ENCODE data around the gene CTLA4. TPM values are rescaled to one million over a fixed set of nuclear protein-coding genes. Genes with fewer than 3 reads are reported as not detected.

Gene CTLA4
- not detected for polyA plus RNA-seq (2013, experiment 1 of 2)
- polyA plus RNA-seq (2013, experiment 2 of 2) = not detected

DNA sequence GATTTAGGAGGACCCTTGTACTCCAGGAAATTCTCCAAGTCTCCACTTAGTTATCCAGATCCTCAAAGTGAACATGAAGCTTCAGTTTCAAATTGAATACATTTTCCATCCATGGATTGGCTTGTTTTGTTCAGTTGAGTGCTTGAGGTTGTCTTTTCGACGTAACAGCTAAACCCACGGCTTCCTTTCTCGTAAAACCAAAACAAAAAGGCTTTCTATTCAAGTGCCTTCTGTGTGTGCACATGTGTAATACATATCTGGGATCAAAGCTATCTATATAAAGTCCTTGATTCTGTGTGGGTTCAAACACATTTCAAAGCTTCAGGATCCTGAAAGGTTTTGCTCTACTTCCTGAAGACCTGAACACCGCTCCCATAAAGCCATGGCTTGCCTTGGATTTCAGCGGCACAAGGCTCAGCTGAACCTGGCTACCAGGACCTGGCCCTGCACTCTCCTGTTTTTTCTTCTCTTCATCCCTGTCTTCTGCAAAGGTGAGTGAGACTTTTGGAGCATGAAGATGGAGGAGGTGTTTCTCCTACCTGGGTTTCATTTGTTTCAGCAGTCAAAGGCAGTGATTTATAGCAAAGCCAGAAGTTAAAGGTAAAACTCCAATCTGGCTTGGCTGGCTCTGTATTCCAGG, at the start of gene CTLA4:
CTLA4 (plus strand) TSS at position 211 of the 640 bp plus-strand sequence; CDS start at position 383, 172 bp downstream.
- no peak within 1 kb of the TSS for H3K18ac ChIP-seq (ENCODE audit: low read length)
- H2BK15ac ChIP-seq (ENCODE audit: low read length) = no peak within 1 kb of the TSS
- no peak within 1 kb of the TSS for H3K4me2 ChIP-seq (ENCODE audit: insufficient read depth, low read length, poor library complexity, severe bottlenecking)
- H2BK5ac ChIP-seq (ENCODE audit: low read length) = no peak within 1 kb of the TSS
- H3K4ac ChIP-seq (ENCODE audit: low read length) = no peak within 1 kb of the TSS
- no peak within 1 kb of the TSS for H2BK12ac ChIP-seq (ENCODE audit: low read length)
- no peak for DNase-seq (ENCODE audit: low spot score)
- H2BK120ac ChIP-seq (ENCODE audit: low read depth, low read length) = no peak within 1 kb of the TSS
- no CpG with 5 or more reads among the region's 6 CpGs for WGBS, 2 donors (ENCODE audit: extremely low coverage in 2 of 2, insufficient read length in 2 of 2, insufficient replicate concordance in 1 of 2)
- H3K23ac ChIP-seq (ENCODE audit: low read depth, low read length, poor library complexity) = no peak within 1 kb of the TSS
- H3K9ac ChIP-seq (ENCODE audit: low read depth, low read length, poor library complexity) = no peak within 1 kb of the TSS
- no peak within 1 kb of the TSS for H2AK5ac ChIP-seq (ENCODE audit: low read depth, low read length)
- peaks cover 0 to 6% (median 0%) of the 10 kb centered on the region in 3 experiments for H3K27me3 ChIP-seq (ENCODE audit: control insufficient read depth in 3 of 3, insufficient read depth in 3 of 3, low read depth in 1 of 3, low read length in 3 of 3)
- H4K8ac ChIP-seq (ENCODE audit: low read depth, low read length) = no peak within 1 kb of the TSS
- H3K4me1 ChIP-seq (ENCODE audit: control insufficient read depth in 2 of 2, insufficient read depth in 1 of 2, low read depth in 1 of 2, low read length in 2 of 2) = peaks cover 0 to 4% of the 10 kb centered on the region in 2 donors
- no peak within 1 kb of the TSS for H4K91ac ChIP-seq (ENCODE audit: low read depth, low read length, poor library complexity)
- H2AFZ ChIP-seq (ENCODE audit: low read length) = no peak within 1 kb of the TSS
- no peaks in the 10 kb centered on the region for H3K36me3 ChIP-seq (replicated peaks in 1 of 2; ENCODE audit: control insufficient read depth in 2 of 2, insufficient read depth in 2 of 2, low read length in 2 of 2)
- no peaks in the 10 kb centered on the region for H3K79me1 ChIP-seq (ENCODE audit: low read depth, low read length)
- no peak within 1 kb of the TSS for H3K4me3 ChIP-seq (ENCODE audit: low read length in 2 of 2)
- no peak within 1 kb of the TSS for H3K27ac ChIP-seq (replicated peaks; ENCODE audit: low read length)
- H3K9me3 ChIP-seq (replicated peaks in 1 of 2; ENCODE audit: control insufficient read depth in 2 of 2, insufficient read depth in 1 of 2, low read depth in 1 of 2, low read length in 2 of 2) = no peaks in the 10 kb centered on the region
- H3K14ac ChIP-seq (ENCODE audit: low read length) = no peak within 1 kb of the TSS

DNA sequence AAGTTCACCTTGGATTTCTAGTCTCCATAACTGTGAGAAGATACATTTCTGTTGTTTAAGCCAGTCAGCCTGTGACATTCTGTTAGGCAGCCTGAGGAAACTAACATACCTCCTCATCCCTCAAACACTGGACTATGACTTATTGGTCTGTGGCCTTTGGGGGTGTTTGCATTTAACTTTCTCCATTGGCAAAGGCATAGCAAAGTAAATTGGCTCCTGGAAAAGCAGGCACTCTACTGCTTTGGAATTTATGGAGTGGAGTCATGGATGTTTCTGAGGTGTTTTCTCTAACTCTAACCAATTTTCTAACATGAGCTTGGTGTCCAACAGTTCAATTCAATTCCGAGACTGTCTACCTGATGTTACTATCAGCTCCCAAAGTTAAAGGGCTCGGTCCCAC, 48.9 kb upstream of the CTLA4 start:
- Histone ChIP-seq H2BK120ac (ENCODE audit: low read depth, low read length) (no peak overlapping the region), H3K9ac (ENCODE audit: low read depth, low read length, poor library complexity) (no peak overlapping the region), H2AK5ac (ENCODE audit: low read depth, low read length) (no peak overlapping the region), H2BK5ac (ENCODE audit: low read length) (no peak overlapping the region), H2BK12ac (ENCODE audit: low read length) (no peak overlapping the region), H3K4me3 (ENCODE audit: low read length in 2 of 2) (no peak overlapping the region), H3K14ac (ENCODE audit: low read length) (no peak overlapping the region), H2AFZ (ENCODE audit: low read length) (no peak overlapping the region), H4K8ac (ENCODE audit: low read depth, low read length) (no peak overlapping the region), H2BK15ac (ENCODE audit: low read length) (no peak overlapping the region), H3K23ac (ENCODE audit: low read depth, low read length, poor library complexity) (no peak overlapping the region), H3K79me1 (ENCODE audit: low read depth, low read length) (no peaks in the 10 kb centered on the region), H3K27ac (replicated peaks; ENCODE audit: low read length) (no peak overlapping the region), H4K91ac (ENCODE audit: low read depth, low read length, poor library complexity) (no peak overlapping the region), H3K4me1 (ENCODE audit: control insufficient read depth in 2 of 2, insufficient read depth in 1 of 2, low read depth in 1 of 2, low read length in 2 of 2) (peaks cover 0 to 3% of the 10 kb centered on the region in 2 donors), H3K36me3 (replicated peaks in 1 of 2; ENCODE audit: control insufficient read depth in 2 of 2, insufficient read depth in 2 of 2, low read length in 2 of 2) (no peaks in the 10 kb centered on the region), H3K4ac (ENCODE audit: low read length) (no peak overlapping the region), H3K27me3 (ENCODE audit: control insufficient read depth in 3 of 3, insufficient read depth in 3 of 3, low read depth in 1 of 3, low read length in 3 of 3) (peaks cover 0 to 3% (median 0%) of the 10 kb centered on the region in 3 experiments), H3K9me3 (replicated peaks in 1 of 2; ENCODE audit: control insufficient read depth in 2 of 2, insufficient read depth in 1 of 2, low read depth in 1 of 2, low read length in 2 of 2) (no peaks in the 10 kb centered on the region), H3K18ac (ENCODE audit: low read length) (no peak overlapping the region), H3K4me2 (ENCODE audit: insufficient read depth, low read length, poor library complexity, severe bottlenecking) (no peak overlapping the region)
- DNase-seq (ENCODE audit: low spot score) = no peak
- WGBS, 2 donors (ENCODE audit: extremely low coverage in 2 of 2, insufficient read length in 2 of 2, insufficient replicate concordance in 1 of 2) = no CpG with 5 or more reads among the region's 2 CpGs

DNA sequence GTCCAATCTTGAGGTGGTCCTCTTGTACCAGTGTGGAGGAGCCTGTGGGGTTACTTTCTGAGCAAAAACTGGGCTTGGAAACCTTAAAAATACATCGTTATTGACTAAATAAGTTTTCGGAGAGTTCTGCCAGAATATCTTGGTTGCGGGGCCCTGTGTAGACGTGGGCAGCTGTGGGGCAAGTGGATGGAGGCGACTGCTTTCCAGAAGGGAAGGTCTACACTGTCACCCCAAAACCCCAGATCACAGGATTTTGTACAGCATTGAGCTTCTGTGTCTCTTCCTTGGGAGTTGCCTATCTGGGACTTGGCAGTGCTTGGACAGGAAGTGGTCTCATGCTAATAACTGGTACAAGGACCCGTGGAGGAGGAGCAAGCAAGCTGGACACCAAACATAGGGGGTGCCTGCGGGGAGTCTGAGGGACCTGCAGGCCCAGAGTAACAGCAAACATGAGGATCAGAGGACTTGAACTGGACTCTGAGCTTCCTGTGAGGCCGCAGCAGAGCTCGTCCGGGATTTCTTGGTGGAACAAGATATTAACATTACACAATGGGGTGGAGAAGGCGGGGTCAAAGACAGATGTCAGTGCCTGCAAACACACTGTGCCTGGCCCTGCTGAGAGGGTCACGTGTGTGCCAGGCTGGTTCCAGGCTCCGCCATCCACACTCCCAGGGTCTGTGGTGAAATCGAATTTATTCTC, 48.0 kb upstream of the CTLA4 start:
- Histone ChIP-seq H3K9me3 (replicated peaks in 1 of 2; ENCODE audit: control insufficient read depth in 2 of 2, insufficient read depth in 1 of 2, low read depth in 1 of 2, low read length in 2 of 2) (no peaks in the 10 kb centered on the region), H2BK15ac (ENCODE audit: low read length) (no peak overlapping the region), H3K9ac (ENCODE audit: low read depth, low read length, poor library complexity) (no peak overlapping the region), H2BK120ac (ENCODE audit: low read depth, low read length) (no peak overlapping the region), H4K91ac (ENCODE audit: low read depth, low read length, poor library complexity) (no peak overlapping the region), H2AFZ (ENCODE audit: low read length) (peak overlapping the region; percentile 71), H4K8ac (ENCODE audit: low read depth, low read length) (no peak overlapping the region), H3K4ac (ENCODE audit: low read length) (no peak overlapping the region), H3K4me2 (ENCODE audit: insufficient read depth, low read length, poor library complexity, severe bottlenecking) (no peak overlapping the region), H2AK5ac (ENCODE audit: low read depth, low read length) (no peak overlapping the region), H2BK12ac (ENCODE audit: low read length) (no peak overlapping the region), H3K4me1 (ENCODE audit: control insufficient read depth in 2 of 2, insufficient read depth in 1 of 2, low read depth in 1 of 2, low read length in 2 of 2) (peaks cover 0 to 3% of the 10 kb centered on the region in 2 donors), H3K27me3 (ENCODE audit: control insufficient read depth in 3 of 3, insufficient read depth in 3 of 3, low read depth in 1 of 3, low read length in 3 of 3) (peaks cover 0 to 7% (median 0%) of the 10 kb centered on the region in 3 experiments), H3K23ac (ENCODE audit: low read depth, low read length, poor library complexity) (no peak overlapping the region), H3K36me3 (replicated peaks in 1 of 2; ENCODE audit: control insufficient read depth in 2 of 2, insufficient read depth in 2 of 2, low read length in 2 of 2) (no peaks in the 10 kb centered on the region), H3K27ac (replicated peaks; ENCODE audit: low read length) (no peak overlapping the region), H3K79me1 (ENCODE audit: low read depth, low read length) (no peaks in the 10 kb centered on the region), H2BK5ac (ENCODE audit: low read length) (no peak overlapping the region), H3K14ac (ENCODE audit: low read length) (no peak overlapping the region), H3K18ac (ENCODE audit: low read length) (no peak overlapping the region), H3K4me3 (ENCODE audit: low read length in 2 of 2) (no peak overlapping the region)
- WGBS, 2 donors (ENCODE audit: extremely low coverage in 2 of 2, insufficient read length in 2 of 2, insufficient replicate concordance in 1 of 2) = no CpG with 5 or more reads among the region's 14 CpGs
- no peak for DNase-seq (ENCODE audit: low spot score)

- no peak overlapping the region for H4K91ac ChIP-seq (ENCODE audit: low read depth, low read length, poor library complexity)
- no peak overlapping the region for H2AFZ ChIP-seq (ENCODE audit: low read length)
- peaks cover 0 to 2% of the 10 kb centered on the region in 2 donors for H3K4me1 ChIP-seq (ENCODE audit: control insufficient read depth in 2 of 2, insufficient read depth in 1 of 2, low read depth in 1 of 2, low read length in 2 of 2)
- H3K79me1 ChIP-seq (ENCODE audit: low read depth, low read length) = no peaks in the 10 kb centered on the region
- H3K14ac ChIP-seq (ENCODE audit: low read length) = no peak overlapping the region
- DNase-seq (ENCODE audit: low spot score) = no peak
- H2BK120ac ChIP-seq (ENCODE audit: low read depth, low read length) = no peak overlapping the region
- H2BK12ac ChIP-seq (ENCODE audit: low read length) = no peak overlapping the region
- no peak overlapping the region for H2BK15ac ChIP-seq (ENCODE audit: low read length)
- peaks cover 0 to 7% (median 0%) of the 10 kb centered on the region in 3 experiments for H3K27me3 ChIP-seq (ENCODE audit: control insufficient read depth in 3 of 3, insufficient read depth in 3 of 3, low read depth in 1 of 3, low read length in 3 of 3)
- H2AK5ac ChIP-seq (ENCODE audit: low read depth, low read length) = no peak overlapping the region
- H3K4me3 ChIP-seq (ENCODE audit: low read length in 2 of 2) = no peak overlapping the region
- no peak overlapping the region for H3K4ac ChIP-seq (ENCODE audit: low read length)
- no peak overlapping the region for H2BK5ac ChIP-seq (ENCODE audit: low read length)
- H3K27ac ChIP-seq (replicated peaks; ENCODE audit: low read length) = no peak overlapping the region
- H3K23ac ChIP-seq (ENCODE audit: low read depth, low read length, poor library complexity) = no peak overlapping the region
- no peaks in the 10 kb centered on the region for H3K36me3 ChIP-seq (replicated peaks in 1 of 2; ENCODE audit: control insufficient read depth in 2 of 2, insufficient read depth in 2 of 2, low read length in 2 of 2)
- no peaks in the 10 kb centered on the region for H3K9me3 ChIP-seq (replicated peaks in 1 of 2; ENCODE audit: control insufficient read depth in 2 of 2, insufficient read depth in 1 of 2, low read depth in 1 of 2, low read length in 2 of 2)
- H4K8ac ChIP-seq (ENCODE audit: low read depth, low read length) = no peak overlapping the region
- H3K18ac ChIP-seq (ENCODE audit: low read length) = no peak overlapping the region
- no peak overlapping the region for H3K4me2 ChIP-seq (ENCODE audit: insufficient read depth, low read length, poor library complexity, severe bottlenecking)
- no peak overlapping the region for H3K9ac ChIP-seq (ENCODE audit: low read depth, low read length, poor library complexity)
- no CpG with 5 or more reads among the region's 2 CpGs for WGBS, 2 donors (ENCODE audit: extremely low coverage in 2 of 2, insufficient read length in 2 of 2, insufficient replicate concordance in 1 of 2)
Measured at GRCh38 chr2:203820969-203821368, 46.6 kb upstream of the CTLA4 start.

Data from neuronal stem cell (in vitro differentiated cells).